Stimulated activated naive B cell treated with anti-CD40 and anti-IgM and Interleukin-4, amounts not matched to agents 10 μg/mL and 1 μg/mL and 100 μg/mL, for 72 hours (primary cell): ENCODE data around the gene SLC35A4.
A peak's percentile ranks its signal among the peaks of the same experiment; 100 is the strongest.
"Not testable (repeated sequence)": the region's sequence is repeated elsewhere in the genome, so short reads cannot be mapped to it uniquely, and the experiment has no call there.

Experiments used
- ATAC-seq, 2 donors: fragments of 150-1000 bp; cut with Tn5 transposase; replicated peaks; 2 replicates each; pipeline ENCODE4 v1.10.0; 2021; ENCODE audit warnings: moderate library complexity in 1 of 2
- DNase-seq: peaks from one replicate; pipeline ENCODE4 v3.0.0; 2021
- H3K27ac Mint-ChIP-seq: one replicate; pipeline ENCODE4 v1.8.0; 2022; ENCODE audit warnings: mild to moderate bottlenecking, mixed read lengths
- H3K27me3 Mint-ChIP-seq, 2 donors: one replicate each; pipeline ENCODE4 v1.8.0; 2022; ENCODE audit warnings: mixed read lengths in 2 of 2
- H3K36me3 Mint-ChIP-seq, 2 donors: one replicate each; pipeline ENCODE4 v1.8.0; 2022; ENCODE audit warnings: mixed read lengths in 2 of 2, mild to moderate bottlenecking in 1 of 2
- H3K4me1 Mint-ChIP-seq, 2 donors: one replicate each; pipeline ENCODE4 v1.8.0; 2022; ENCODE audit warnings: mixed read lengths in 2 of 2, mild to moderate bottlenecking in 1 of 2
- H3K4me3 Mint-ChIP-seq, 2 donors: one replicate each; pipeline ENCODE4 v1.8.0; 2022; ENCODE audit warnings: mild to moderate bottlenecking in 2 of 2, mixed read lengths in 2 of 2, moderate library complexity in 1 of 2
- H3K9me3 Mint-ChIP-seq, 2 donors: one replicate each; pipeline ENCODE4 v1.8.0; 2022; ENCODE audit warnings: mixed read lengths in 2 of 2, mild to moderate bottlenecking in 1 of 2

The SLC35A4 gene

DNA sequence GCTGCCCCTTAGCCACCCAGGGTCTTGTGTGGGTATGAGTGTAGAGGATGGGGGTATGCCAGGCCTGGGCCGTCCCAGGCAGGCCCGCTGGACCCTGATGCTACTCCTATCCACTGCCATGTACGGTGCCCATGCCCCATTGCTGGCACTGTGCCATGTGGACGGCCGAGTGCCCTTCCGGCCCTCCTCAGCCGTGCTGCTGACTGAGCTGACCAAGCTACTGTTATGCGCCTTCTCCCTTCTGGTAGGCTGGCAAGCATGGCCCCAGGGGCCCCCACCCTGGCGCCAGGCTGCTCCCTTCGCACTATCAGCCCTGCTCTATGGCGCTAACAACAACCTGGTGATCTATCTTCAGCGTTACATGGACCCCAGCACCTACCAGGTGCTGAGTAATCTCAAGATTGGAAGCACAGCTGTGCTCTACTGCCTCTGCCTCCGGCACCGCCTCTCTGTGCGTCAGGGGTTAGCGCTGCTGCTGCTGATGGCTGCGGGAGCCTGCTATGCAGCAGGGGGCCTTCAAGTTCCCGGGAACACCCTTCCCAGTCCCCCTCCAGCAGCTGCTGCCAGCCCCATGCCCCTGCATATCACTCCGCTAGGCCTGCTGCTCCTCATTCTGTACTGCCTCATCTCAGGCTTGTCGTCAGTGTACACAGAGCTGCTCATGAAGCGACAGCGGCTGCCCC, 2.6 kb downstream of the SLC35A4 start:
- ATAC-seq (no peak), DNase-seq (no peak)
- Mint-ChIP-seq H3K36me3 (peaks cover 29 to 48% of the 10 kb centered on the region in 2 donors), H3K4me1 (peaks cover 43 to 66% of the 10 kb centered on the region in 2 donors), H3K9me3 (no peaks in the 10 kb centered on the region), H3K27me3 (no peaks in the 10 kb centered on the region), H3K4me3 (peak overlapping the region; percentile 33 to 52), H3K27ac (peak overlapping the region; percentile 53)

DNA sequence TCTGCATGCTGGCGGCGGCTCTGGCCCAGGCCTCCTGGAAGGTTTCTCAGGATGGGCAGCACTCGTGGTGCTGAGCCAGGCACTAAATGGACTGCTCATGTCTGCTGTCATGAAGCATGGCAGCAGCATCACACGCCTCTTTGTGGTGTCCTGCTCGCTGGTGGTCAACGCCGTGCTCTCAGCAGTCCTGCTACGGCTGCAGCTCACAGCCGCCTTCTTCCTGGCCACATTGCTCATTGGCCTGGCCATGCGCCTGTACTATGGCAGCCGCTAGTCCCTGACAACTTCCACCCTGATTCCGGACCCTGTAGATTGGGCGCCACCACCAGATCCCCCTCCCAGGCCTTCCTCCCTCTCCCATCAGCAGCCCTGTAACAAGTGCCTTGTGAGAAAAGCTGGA, 3.2 kb downstream of the SLC35A4 start:
- DNase-seq (no peak), ATAC-seq (no peak)
- H3K4me1 Mint-ChIP-seq: peaks cover 40 to 60% of the 10 kb centered on the region in 2 donors
- H3K27me3 Mint-ChIP-seq: no peaks in the 10 kb centered on the region
- H3K4me3 Mint-ChIP-seq: peak overlapping the region in 1 of 2 donors; percentile 33
- no peaks in the 10 kb centered on the region for H3K9me3 Mint-ChIP-seq
- H3K27ac Mint-ChIP-seq: peak overlapping the region; percentile 73
- H3K36me3 Mint-ChIP-seq: peaks cover 26 to 44% of the 10 kb centered on the region in 2 donors

DNA sequence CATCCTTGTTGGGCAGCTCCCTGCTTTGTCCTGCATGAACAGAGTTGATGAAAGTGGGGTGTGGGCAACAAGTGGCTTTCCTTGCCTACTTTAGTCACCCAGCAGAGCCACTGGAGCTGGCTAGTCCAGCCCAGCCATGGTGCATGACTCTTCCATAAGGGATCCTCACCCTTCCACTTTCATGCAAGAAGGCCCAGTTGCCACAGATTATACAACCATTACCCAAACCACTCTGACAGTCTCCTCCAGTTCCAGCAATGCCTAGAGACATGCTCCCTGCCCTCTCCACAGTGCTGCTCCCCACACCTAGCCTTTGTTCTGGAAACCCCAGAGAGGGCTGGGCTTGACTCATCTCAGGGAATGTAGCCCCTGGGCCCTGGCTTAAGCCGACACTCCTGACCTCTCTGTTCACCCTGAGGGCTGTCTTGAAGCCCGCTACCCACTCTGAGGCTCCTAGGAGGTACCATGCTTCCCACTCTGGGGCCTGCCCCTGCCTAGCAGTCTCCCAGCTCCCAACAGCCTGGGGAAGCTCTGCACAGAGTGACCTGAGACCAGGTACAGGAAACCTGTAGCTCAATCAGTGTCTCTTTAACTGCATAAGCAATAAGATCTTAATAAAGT, 3.9 kb downstream of the SLC35A4 start:
- peak overlapping the region; percentile 95 for H3K27ac Mint-ChIP-seq
- no peaks in the 10 kb centered on the region for H3K9me3 Mint-ChIP-seq
- no peaks in the 10 kb centered on the region for H3K27me3 Mint-ChIP-seq
- DNase-seq (no peak), ATAC-seq (no peak)
- peak overlapping the region in 1 of 2 donors; percentile 44 for H3K4me3 Mint-ChIP-seq
- peaks cover 41 to 54% of the 10 kb centered on the region in 2 donors for H3K4me1 Mint-ChIP-seq
- H3K36me3 Mint-ChIP-seq: peaks cover 30 to 50% of the 10 kb centered on the region in 2 donors

DNA sequence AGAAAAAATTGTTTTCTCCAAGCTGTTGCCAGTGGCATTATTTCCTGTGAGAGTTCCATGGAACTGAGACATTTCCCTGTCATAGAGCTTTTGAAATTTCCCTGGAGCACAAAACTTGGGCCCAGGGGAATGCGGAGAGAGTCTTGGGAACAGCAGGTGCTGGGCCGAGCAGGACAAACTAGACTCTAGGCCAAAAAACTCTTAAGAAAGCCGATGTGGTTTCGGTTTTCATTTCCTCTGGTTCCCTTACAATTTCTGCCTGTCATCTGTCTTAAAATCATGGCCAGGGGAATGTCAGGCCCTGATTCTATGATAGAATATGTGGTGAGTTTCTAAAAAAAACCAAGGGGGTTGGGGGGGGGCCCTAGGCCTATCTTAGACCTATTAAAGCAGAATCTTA, 4.6 kb downstream of the SLC35A4 start:
- Mint-ChIP-seq H3K36me3 (peaks cover 31 to 50% of the 10 kb centered on the region in 2 donors), H3K27ac (peak overlapping the region; percentile 95), H3K4me1 (peaks cover 37 to 47% of the 10 kb centered on the region in 2 donors), H3K4me3 (peak overlapping the region; percentile 44 to 62), H3K9me3 (no peaks in the 10 kb centered on the region), H3K27me3 (no peaks in the 10 kb centered on the region)
- ATAC-seq: no peak
- no peak for DNase-seq

DNA sequence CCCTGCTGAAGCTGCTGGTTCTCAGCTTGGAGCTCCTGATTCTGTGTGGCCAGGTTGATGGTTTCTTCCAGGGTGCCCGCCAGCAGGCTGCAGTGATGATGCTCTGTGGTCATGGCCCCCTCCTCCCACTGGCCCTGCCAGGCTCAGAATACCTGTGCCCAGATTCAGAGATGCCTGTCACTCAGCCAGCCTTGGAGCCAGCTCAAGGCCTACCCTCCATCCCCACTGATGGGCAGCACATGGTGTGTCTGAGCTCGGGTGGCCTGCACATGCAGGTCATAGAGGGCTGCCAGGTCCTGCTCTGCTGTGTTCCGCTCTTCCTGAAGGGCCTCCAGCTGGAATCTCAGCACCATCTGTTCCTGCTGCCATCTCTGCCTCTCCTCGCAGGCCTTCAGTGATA, 5.4 kb downstream of the SLC35A4 start:
- Mint-ChIP-seq H3K9me3 (no peaks in the 10 kb centered on the region), H3K4me3 (peak overlapping the region in 1 of 2 donors; percentile 41), H3K4me1 (peaks cover 37 to 47% of the 10 kb centered on the region in 2 donors), H3K27ac (peak overlapping the region; percentile 90), H3K27me3 (no peaks in the 10 kb centered on the region), H3K36me3 (peaks cover 31 to 47% of the 10 kb centered on the region in 2 donors)
- ATAC-seq: no peak
- DNase-seq: no peak

DNA sequence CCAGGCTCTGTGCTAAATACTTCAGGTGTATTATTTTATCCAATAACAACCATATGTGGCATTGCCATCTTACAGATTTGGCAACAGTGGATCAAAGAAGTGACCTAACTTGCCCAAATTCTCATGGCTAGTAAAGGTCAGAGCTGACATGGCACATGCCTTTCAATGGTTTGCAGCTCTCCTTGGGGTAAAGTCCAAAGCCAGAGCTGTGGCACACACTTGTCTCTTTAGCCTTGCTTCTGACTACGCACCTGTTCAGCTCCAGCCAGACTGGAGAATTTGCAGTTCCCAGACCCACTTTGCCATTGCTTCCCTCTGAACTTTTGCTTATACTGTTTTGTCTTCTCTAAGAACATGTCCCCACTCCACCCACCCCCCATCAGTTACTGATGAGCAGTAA, 5.9 kb downstream of the SLC35A4 start:
- Mint-ChIP-seq H3K27me3 (no peaks in the 10 kb centered on the region), H3K27ac (peak overlapping the region; percentile 90), H3K36me3 (peaks cover 31 to 47% of the 10 kb centered on the region in 2 donors), H3K4me1 (peaks cover 34 to 47% of the 10 kb centered on the region in 2 donors), H3K4me3 (peak overlapping the region in 1 of 2 donors; percentile 41), H3K9me3 (no peaks in the 10 kb centered on the region)
- DNase-seq: no peak
- ATAC-seq: no peak

DNA sequence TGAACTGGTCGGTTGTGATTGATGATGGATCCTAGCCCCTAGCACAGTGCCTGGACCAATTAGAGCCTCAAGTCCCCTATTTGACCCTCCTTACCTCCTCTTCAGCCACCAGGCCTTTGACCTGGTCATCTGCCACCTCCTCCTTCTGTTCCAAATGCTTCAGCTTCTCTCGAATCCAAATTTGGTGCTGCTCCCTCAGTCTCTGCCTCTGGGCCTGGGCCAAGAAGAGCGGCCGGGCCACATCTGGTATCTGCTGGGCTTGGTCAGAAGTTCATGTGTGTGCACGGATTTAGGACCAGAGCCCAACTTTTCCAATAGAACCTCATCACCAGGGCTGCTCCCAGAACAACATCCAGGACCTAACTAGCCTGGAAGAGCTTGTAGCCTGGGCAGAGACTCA, 6.5 kb downstream of the SLC35A4 start:
- peaks cover 28 to 42% of the 10 kb centered on the region in 2 donors for H3K4me1 Mint-ChIP-seq
- H3K4me3 Mint-ChIP-seq: no peak overlapping the region
- DNase-seq (no peak), ATAC-seq (no peak)
- H3K27ac Mint-ChIP-seq: no peak overlapping the region
- no peaks in the 10 kb centered on the region for H3K27me3 Mint-ChIP-seq
- H3K36me3 Mint-ChIP-seq: peaks cover 31 to 43% of the 10 kb centered on the region in 2 donors
- no peaks in the 10 kb centered on the region for H3K9me3 Mint-ChIP-seq

DNA sequence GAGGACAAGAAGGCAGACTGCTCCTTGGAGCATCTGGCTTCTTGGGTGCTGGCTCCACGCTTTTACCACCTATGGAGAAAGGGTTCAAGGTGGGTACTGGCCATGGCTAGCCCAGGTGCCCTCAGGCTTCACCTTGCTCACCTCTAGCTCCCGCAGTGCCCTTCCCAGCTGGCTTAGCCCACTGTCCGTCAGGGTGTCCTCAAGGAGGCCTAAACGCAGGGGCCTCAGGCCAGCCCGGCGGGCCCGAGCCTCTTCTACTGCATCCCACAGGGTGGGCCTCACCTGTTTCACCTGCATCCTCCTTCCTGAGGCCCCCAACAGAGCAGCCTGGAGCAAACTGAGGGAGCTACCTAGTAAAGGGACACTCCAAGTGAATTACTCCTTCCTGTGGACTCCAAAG, 9.1 kb downstream of the SLC35A4 start:
- Mint-ChIP-seq H3K27ac (no peak overlapping the region), H3K9me3 (no peaks in the 10 kb centered on the region), H3K27me3 (no peaks in the 10 kb centered on the region), H3K4me1 (peaks cover 10 to 18% of the 10 kb centered on the region in 2 donors), H3K36me3 (peaks cover 10 to 20% of the 10 kb centered on the region in 2 donors), H3K4me3 (no peak overlapping the region)
- no peak for ATAC-seq
- no peak for DNase-seq

DNA sequence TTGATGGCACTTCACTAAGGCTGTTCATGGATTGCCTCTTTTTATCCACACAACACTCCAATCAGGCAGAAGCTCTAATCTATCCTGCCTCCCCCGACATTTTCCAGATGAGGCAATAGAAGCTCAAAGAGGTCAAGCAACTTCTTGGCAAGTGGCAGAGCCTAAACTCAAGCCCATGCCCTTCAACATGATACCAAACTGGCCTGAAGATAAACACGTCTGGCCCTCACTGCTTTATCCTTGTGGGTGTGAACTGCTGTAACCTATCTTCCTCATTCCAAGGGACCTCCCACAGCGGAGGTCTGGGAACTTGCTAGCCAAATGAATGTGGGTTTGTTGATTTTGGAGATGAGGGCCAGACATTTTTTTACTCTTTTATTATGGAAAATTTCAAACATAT, 9.5 kb downstream of the SLC35A4 start:
- DNase-seq (no peak), ATAC-seq (no peak)
- H3K27me3 Mint-ChIP-seq: no peaks in the 10 kb centered on the region
- no peaks in the 10 kb centered on the region for H3K9me3 Mint-ChIP-seq
- peaks cover 7 to 14% of the 10 kb centered on the region in 2 donors for H3K4me1 Mint-ChIP-seq
- H3K27ac Mint-ChIP-seq: no peak overlapping the region
- H3K36me3 Mint-ChIP-seq: peaks cover 9 to 18% of the 10 kb centered on the region in 2 donors
- no peak overlapping the region for H3K4me3 Mint-ChIP-seq

DNA sequence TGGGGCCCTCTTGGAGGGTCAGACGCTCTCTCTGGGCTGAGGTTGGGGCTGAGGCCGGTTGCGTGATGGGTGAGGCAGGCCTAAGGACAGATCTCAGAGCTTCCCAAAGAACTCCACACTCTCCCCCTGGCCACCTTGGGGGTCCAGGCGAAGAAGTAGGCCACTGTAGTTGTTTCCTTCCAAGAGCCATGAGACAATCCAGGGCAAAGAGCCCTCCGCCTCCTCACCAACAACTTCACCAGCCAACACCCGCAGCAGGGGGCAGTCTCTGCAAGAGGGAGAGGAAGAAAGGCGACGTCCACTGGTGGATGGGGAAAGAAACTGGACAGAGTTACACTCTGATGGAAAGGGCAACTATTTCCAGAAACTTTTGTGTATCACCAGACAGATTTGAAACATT, 10.7 kb downstream of the SLC35A4 start:
- H3K9me3 Mint-ChIP-seq: no peaks in the 10 kb centered on the region
- DNase-seq: no peak
- ATAC-seq: no peak
- H3K4me3 Mint-ChIP-seq: no peak overlapping the region
- H3K27ac Mint-ChIP-seq: no peak overlapping the region
- peaks cover 2% of the 10 kb centered on the region in 2 donors for H3K4me1 Mint-ChIP-seq
- peaks cover 7 to 14% of the 10 kb centered on the region in 2 donors for H3K36me3 Mint-ChIP-seq
- H3K27me3 Mint-ChIP-seq: no peaks in the 10 kb centered on the region

DNA sequence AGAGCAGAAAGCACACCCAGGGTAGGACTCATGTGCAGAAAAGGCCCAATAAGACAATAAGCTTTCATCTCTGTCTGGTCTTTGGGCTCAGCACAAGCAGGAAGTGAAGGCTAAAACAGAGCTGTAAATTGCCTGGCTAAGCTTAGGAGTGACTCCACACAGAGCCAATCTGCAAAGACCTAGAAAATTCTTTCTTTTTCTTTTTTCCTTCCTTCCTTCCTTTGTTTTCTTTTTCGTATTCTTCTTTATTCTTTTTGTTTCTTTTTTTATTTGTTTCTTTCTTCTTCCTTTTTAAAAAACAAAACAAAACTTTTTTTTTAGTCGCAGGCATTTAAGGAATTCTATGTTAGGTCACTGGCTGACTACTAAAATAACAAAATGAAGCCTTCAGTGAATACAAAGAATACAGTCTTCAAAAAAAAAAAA, 12.2 kb downstream of the SLC35A4 start:
- Mint-ChIP-seq H3K4me3 (no peak overlapping the region), H3K4me1 (peaks cover 0 to 2% of the 10 kb centered on the region in 2 donors), H3K27ac (no peak overlapping the region), H3K27me3 (peaks cover 0 to 5% of the 10 kb centered on the region in 2 donors), H3K9me3 (no peaks in the 10 kb centered on the region), H3K36me3 (peaks cover 5 to 6% of the 10 kb centered on the region in 2 donors)
- ATAC-seq (no peak), DNase-seq (no peak)

DNA sequence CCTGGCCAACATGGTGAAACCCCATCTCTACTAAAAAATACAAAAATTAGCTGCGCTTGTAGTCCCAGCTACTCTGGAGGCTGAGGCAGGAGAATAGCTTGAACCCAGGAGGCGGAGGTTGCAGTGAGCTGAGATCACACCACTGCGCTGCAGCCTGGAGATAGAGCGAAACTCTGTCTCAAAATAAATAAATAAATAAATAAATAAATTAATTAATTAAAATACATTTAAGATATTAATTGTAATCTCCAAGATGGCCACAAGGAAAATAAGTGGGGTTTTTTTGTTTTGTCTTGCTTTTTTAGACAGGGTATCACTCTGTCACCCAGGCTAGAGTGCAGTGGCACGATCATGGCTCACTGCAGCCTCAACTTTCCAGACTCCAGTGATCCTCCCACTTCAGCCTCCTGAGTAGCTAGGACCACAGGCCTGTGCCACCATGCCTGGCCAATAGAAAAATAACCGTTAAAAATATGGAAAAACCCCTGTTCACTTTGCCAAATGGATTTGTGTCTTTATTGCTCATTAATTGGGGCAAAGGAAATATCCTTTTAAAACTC, 14.6 kb downstream of the SLC35A4 start:
- not testable (repeated sequence) for H3K4me3 Mint-ChIP-seq, H3K9me3 Mint-ChIP-seq, DNase-seq, H3K4me1 Mint-ChIP-seq, H3K36me3 Mint-ChIP-seq, H3K27ac Mint-ChIP-seq, ATAC-seq
- peaks cover 10 to 14% of the 10 kb centered on the region in 2 donors for H3K27me3 Mint-ChIP-seq

DNA sequence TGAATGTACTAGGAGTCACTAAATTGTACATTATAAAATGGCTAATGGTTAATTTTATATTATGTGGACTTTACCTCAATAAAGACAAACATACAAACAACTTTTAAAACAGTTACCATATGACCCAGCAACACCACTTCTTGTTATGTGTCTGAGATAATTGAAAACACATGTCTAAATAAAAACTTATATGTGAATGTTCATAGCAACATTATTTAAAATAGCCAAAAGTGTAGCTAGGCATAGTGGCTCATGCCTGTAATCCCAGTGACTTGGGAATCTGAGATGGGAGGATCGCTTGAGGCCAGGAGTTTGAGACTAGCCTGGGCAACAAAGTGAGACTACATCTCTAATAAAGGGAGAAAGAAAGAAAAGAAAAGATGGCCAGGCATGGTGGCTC, 22.9 kb downstream of the SLC35A4 start:
- no peak overlapping the region for H3K4me3 Mint-ChIP-seq
- ATAC-seq: no peak

DNA sequence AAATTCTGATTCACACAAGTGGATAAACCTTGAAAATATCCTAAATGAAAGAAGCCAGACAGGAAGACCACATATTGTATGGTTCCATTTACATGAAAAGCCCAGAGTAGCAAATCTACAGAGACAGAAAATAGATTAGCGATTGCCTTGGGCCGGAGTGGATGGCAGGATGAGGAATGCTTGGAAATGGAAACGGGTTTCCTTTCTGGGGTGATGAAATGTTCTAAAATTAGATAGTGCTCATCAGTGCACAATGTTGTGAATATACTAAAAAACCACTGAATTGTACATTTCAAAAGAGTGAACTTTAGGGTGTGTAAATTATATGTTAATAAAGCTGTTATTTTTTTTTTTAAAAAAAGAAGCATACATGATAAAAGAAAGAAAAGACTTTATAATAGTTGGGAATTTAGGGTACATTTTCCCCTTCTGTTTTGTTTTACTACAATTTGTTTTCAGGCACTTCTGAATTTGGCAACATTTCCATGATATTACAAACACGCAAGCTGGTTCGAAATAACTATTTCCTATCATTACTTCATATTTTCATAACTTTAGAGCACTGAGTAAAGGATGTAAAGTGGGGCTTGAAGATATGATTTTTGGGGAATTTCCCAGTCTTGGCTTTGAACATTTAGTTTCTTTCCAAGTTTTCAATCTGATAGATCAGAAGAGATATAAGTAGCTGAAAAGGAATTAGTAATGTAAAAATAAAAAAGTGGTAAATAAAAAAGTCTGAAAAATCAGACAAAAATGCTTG, 23.9 kb downstream of the SLC35A4 start:
- Mint-ChIP-seq H3K4me1 (no peaks in the 10 kb centered on the region), H3K9me3 (peaks cover 2 to 4% of the 10 kb centered on the region in 2 donors), H3K4me3 (no peak overlapping the region), H3K36me3 (peaks cover 0 to 6% of the 10 kb centered on the region in 2 donors), H3K27me3 (peaks cover 6 to 16% of the 10 kb centered on the region in 2 donors), H3K27ac (no peak overlapping the region)
- DNase-seq (no peak), ATAC-seq (no peak)

More for the DNA sequence above, 22.9 kb downstream of the SLC35A4 start:
- no peaks in the 10 kb centered on the region for H3K4me1 Mint-ChIP-seq
- peaks cover 0 to 9% of the 10 kb centered on the region in 2 donors for H3K36me3 Mint-ChIP-seq
- no peak for DNase-seq
- peaks cover 9 to 20% of the 10 kb centered on the region in 2 donors for H3K27me3 Mint-ChIP-seq
- peaks cover 4 to 6% of the 10 kb centered on the region in 2 donors for H3K9me3 Mint-ChIP-seq
- H3K27ac Mint-ChIP-seq: no peak overlapping the region
